NB4 (cell line): ENCODE results near the gene PPP4R2.

Experiments used
- DNase-seq: peaks from one replicate; pipeline ENCODE4 v3.0.0; 2010; ENCODE audit warnings: low read depth
- H3K4me3 ChIP-seq: one replicate; pipeline ENCODE4 v1.5.1; 2011; ENCODE audit warnings: mild to moderate bottlenecking, low read depth, low read length, moderate library complexity
- MYC ChIP-seq: IDR thresholded peaks from 2 replicates; pipeline ENCODE4 v1.6.1; 2011; ENCODE audit warnings: low read depth, low read length
- POLR2A ChIP-seq: IDR thresholded peaks from 2 replicates; pipeline ENCODE4 v1.6.1; 2011; ENCODE audit warnings: mild to moderate bottlenecking; ENCODE audit not compliant: insufficient read length; ENCODE audit errors: extremely low read depth
- TF ChIP-seq, protein P1 (sequence below): IDR thresholded peaks from one replicate; pipeline ENCODE4 v1.5.1; 2012; ENCODE audit warnings: low read depth, low read length
- TF ChIP-seq, protein P2 (sequence below): IDR thresholded peaks from 2 replicates; pipeline ENCODE4 v1.6.1; 2011; ENCODE audit warnings: low read depth, low read length

PPP4R2 gene

DNA sequence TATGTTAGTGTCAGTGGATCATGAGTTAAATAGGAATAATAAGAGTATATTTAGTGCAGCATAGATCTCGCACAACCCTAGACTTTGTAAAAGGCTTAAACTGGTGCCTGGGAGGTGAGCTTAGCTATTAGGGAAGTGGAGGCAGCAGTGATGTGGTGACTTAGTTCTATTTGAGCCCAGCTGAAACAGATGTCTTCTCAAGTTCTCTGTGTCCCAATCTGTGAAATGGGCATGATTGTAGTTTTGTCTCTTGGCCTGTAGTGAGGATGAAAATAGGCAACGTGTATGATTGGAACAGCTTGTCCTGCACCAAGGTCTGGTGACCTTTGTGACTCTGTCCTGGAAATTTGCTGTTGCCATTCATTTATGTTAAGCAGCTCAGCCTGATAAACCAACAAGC, 99.6 kb downstream of the PPP4R2 start:
- H3K4me3 ChIP-seq: no peak overlapping the region
- DNase-seq: no peak
- TF ChIP-seq MYC (no peak), POLR2A (no peak)
- TF ChIP-seq, protein P1, sequence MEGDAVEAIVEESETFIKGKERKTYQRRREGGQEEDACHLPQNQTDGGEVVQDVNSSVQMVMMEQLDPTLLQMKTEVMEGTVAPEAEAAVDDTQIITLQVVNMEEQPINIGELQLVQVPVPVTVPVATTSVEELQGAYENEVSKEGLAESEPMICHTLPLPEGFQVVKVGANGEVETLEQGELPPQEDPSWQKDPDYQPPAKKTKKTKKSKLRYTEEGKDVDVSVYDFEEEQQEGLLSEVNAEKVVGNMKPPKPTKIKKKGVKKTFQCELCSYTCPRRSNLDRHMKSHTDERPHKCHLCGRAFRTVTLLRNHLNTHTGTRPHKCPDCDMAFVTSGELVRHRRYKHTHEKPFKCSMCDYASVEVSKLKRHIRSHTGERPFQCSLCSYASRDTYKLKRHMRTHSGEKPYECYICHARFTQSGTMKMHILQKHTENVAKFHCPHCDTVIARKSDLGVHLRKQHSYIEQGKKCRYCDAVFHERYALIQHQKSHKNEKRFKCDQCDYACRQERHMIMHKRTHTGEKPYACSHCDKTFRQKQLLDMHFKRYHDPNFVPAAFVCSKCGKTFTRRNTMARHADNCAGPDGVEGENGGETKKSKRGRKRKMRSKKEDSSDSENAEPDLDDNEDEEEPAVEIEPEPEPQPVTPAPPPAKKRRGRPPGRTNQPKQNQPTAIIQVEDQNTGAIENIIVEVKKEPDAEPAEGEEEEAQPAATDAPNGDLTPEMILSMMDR: no peak
- TF ChIP-seq, protein P2, sequence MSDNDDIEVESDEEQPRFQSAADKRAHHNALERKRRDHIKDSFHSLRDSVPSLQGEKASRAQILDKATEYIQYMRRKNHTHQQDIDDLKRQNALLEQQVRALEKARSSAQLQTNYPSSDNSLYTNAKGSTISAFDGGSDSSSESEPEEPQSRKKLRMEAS: no peak

DNA sequence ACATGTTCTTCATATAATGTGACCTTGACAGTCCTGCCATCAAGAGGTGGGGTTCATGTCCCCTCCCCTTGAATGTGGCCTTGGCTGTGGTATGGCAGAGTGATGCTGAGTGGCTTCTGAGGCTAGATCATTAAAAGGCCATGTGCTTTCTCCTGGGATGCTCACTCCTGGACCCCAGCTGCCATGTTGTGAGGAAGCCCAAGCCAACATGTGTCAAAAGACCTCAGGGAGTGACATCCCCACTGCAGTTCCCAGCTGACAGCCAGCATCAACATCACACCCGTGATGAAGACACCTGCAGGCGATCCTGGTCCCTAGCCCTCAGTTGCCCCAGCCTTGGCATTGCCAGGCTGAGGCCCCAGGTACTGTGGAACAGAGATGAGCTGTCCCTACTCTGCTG, 101.4 kb downstream of the PPP4R2 start:
- no peak overlapping the region for H3K4me3 ChIP-seq
- DNase-seq: no peak

DNA sequence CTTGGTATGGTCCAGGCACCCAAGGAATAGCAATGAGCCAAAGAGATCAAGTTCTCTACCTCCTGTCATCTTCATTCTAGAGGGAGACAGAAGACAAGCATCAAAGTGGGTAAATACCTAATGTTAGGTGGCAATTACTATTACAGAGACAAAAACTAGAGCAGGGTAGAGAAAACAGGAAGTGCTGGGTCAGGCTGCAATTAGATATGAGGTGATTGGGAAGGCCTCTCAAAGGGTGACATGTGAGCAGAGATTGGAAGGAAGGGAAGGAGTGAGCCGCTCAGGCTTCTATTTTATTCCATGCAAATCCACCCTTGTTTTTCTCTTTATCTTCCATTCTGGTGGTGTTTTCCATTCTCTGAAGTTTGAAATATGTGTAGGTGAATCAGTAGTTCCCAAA, 102.3 kb downstream of the PPP4R2 start:
- TF ChIP-seq POLR2A: no peak
- no peak overlapping the region for H3K4me3 ChIP-seq
- peak; percentile 38 for DNase-seq

More for the DNA sequence above, 101.4 kb downstream of the PPP4R2 start:
- no peak for TF ChIP-seq POLR2A

DNA sequence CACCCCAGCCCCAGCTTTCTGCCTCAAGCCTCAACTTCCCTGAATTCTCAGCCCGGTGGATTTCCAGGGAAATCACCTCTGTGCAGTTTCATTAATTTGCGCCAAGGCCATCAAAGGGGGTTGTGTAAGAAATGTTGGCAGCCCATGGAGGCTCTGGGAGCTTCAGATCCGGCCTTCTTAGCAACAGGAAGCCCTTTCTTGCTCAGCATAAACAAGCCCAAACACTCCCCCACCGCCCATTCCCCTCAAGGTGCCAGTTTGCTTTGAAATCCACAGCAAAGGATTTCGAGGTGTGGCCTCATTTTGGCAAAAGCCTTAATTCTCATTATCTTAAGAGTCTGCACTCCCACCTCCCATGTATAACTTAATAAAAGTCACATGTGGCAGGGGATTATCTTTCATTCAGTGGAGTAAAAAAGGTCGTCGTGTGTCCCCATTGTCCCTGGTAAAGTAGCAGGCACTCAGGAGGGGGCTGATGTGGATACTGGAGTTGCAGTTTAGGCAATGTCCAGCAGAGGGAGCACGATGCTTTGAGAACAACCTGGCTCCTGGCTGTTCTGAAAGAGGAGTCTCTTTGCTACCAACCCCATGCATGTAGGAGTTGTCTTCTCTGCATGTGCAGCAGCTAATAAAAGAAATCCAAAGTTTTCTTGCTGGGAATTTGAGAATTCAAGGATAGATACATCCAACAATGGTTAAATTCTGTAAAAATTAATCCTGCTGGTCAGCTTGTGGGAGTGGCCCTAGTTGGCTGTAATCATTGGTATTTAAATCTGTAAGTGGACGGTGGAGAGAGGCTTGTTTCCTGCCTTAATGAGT, 104.3 kb downstream of the PPP4R2 start:
- DNase-seq: peak; percentile 82
- TF ChIP-seq POLR2A (no peak), MYC (no peak)
- TF ChIP-seq, protein P2: peak; percentile 19; the same call in 1 of the 2 replicates
- TF ChIP-seq, protein P1: peak; percentile 89
- no peak overlapping the region for H3K4me3 ChIP-seq

DNA sequence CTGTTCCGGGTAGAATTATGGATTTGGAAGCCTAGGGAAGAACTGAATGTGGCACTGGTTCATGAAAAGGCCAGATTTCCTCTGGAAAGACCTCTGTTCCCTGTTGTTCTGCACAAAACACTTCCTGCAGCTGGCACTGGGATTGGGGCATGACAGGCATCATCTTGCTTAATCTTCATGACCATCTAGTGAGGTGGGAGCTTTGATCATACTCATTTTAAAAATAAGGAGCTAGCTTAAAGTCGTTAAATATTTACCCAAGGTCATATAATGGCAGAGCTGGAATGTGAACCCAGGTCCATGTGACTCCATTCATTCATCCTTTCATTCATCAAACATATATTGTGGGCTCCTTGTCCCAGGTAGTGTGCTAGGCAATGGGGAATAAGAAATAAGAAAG, 105.3 kb downstream of the PPP4R2 start:
- TF ChIP-seq MYC: no peak
- TF ChIP-seq, protein P2: no peak
- TF ChIP-seq, protein P1: no peak
- TF ChIP-seq POLR2A: no peak
- no peak for DNase-seq
- H3K4me3 ChIP-seq: no peak overlapping the region

DNA sequence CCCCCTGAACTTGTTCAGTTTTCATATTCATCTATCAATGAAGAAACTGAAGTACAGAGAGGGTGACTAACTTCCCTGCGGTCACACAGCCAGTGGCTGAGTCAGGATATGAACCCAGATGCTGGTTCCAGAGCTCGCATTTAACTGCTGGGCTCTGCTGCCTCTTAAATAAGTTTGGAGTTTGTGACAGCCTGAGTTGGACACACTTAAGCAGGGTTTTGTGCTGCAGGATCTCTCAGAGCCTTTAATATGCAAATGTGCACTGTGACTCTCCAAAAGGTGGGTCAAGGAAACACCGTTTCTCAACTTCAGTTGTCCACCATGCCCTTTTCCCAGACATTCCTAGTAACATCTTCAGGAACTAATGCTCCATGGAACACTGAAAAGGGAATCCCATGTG, 110.6 kb downstream of the PPP4R2 start:
- no peak for DNase-seq
- no peak overlapping the region for H3K4me3 ChIP-seq
- TF ChIP-seq, protein P1: no peak
- TF ChIP-seq POLR2A (no peak), MYC (no peak)
- TF ChIP-seq, protein P2: no peak

DNA sequence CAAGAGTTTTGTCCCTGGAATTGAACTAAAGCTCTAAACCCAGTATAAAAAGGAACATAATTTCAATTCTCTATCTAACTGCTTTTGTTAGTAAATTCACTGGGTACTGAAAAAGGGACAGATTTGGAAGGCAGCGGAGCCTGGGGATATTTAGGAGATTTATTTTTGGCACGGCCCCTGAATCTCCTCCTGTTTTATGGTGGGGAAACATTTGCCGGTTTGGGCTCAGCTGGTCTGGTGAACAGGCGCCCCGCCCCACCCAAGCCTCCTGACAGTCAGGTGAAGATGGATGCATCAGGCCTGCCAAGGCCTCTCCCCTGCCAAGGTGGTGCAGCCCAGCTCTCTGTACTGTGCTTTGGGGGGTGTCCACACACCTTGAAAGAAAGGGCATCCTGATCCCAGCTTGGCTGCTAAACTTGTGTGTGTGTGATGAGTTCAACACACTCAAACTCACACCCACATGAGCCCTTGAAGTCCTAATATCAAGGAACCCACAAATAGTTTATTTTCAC, 111.1 kb downstream of the PPP4R2 start:
- TF ChIP-seq, protein P2: no peak
- TF ChIP-seq, protein P1: no peak
- TF ChIP-seq MYC: no peak
- TF ChIP-seq POLR2A: no peak
- no peak for DNase-seq
- no peak overlapping the region for H3K4me3 ChIP-seq
